ENCODE results near the gene LEFTY2. TPM values are rescaled to one million over a fixed set of nuclear protein-coding genes. Genes with fewer than 3 reads are reported as not detected.

Gene LEFTY2
- polyA plus RNA-seq, 2 of the 4 experiments (the other 2 are of a cell fraction): not detected

GRCh38 chr1:225891229-225891972 lies 49.6 kb downstream of the LEFTY2 start:
- peak overlapping the region in 1 of 2 experiments; percentile 22; a peak in 1 of 6 replicates for H3K27ac ChIP-seq
- 86% methylated on average over 14 of the region's 14 CpGs for WGBS (ENCODE audit: missing lambda C conversion rate)
- H3K4me3 ChIP-seq: no peak overlapping the region
- no peak for FAIRE-seq
- ChIA-PET POLR2A (interaction anchor here (1.6 kb wide), 1 partner anchor 9 kb away, joined by 4 read pairs; the partner anchor contains the start of gene TMEM63A), CTCF (interaction anchor here (1.1 to 19.4 kb wide), 4 partner anchors 9 to 417 kb away, joined by 3 to 207 read pairs (median 5); partner anchors contain the start of gene TMEM63A)
- peak in 1 of 2 experiments; percentile 36 for DNase-seq (ENCODE audit: low read depth in 1 of 2, low spot score in 1 of 2)
- peak in 1 of 2 experiments; percentile 12; a peak in 2 of 6 replicates for ATAC-seq
- H3K4me2 ChIP-seq: no peak overlapping the region
- peaks cover 33% of the 10 kb centered on the region for H3K4me1 ChIP-seq
- no peaks in the 10 kb centered on the region for H3K9me3 ChIP-seq
- TF ChIP-seq ZFP36 (IDR thresholded peaks at IDR 0.05; ENCODE audit: borderline replicate concordance, partially characterized antibody): no peak
- TF ChIP-seq CBX8 (IDR thresholded peaks at IDR 0.05): no peak
- TF ChIP-seq FOSB (CRISPR knock-in tag; IDR thresholded peaks at IDR 0.05): no peak

- ChIA-PET POLR2A (interaction anchor here (1.2 to 1.6 kb wide), 2 partner anchors 9 to 34 kb away, joined by 4 read pairs; partner anchors contain the start of genes PYCR2 and TMEM63A), CTCF (interaction anchor here (0.7 to 19.4 kb wide), 8 partner anchors 8 to 416 kb away, joined by 3 to 207 read pairs (median 6); partner anchors contain the start of gene TMEM63A)
- Histone ChIP-seq H3K4me1 (peaks cover 39% of the 10 kb centered on the region), H3K9me3 (no peaks in the 10 kb centered on the region), H3K4me2 (no peak overlapping the region), H3K27ac (peak overlapping the region in 1 of 2 experiments; percentile 22; a peak in 2 of 6 replicates), H3K4me3 (no peak overlapping the region)
- ATAC-seq: peak in 1 of 2 experiments; percentile 8; a peak in 1 of 6 replicates
- TF ChIP-seq RCOR1 (IDR thresholded peaks at IDR 0.05; ENCODE audit: low read depth, low read length) (no peak), CHD2 (IDR thresholded peaks at IDR 0.05; ENCODE audit: low read length, partially characterized antibody) (no peak), PBX3 (IDR thresholded peaks at IDR 0.05) (no peak), HOXB13 (CRISPR knock-in tag; IDR thresholded peaks at IDR 0.05; ENCODE audit: low read depth) (no peak), EHMT2 (IDR thresholded peaks at IDR 0.05; ENCODE audit: low read depth) (no peak), NPAS2 (CRISPR knock-in tag; IDR thresholded peaks at IDR 0.05; ENCODE audit: borderline replicate concordance) (no peak), RNF2 (IDR thresholded peaks at IDR 0.05; ENCODE audit: borderline replicate concordance, low read depth) (no peak), EHF (CRISPR knock-in tag; IDR thresholded peaks at IDR 0.05) (no peak), BHLHE40 (IDR thresholded peaks at IDR 0.05; ENCODE audit: low read depth, low read length) (no peak), MAZ (IDR thresholded peaks at IDR 0.05; ENCODE audit: borderline replicate concordance, low read depth, low read length) (no peak), TP53 (CRISPR knock-in tag; IDR thresholded peaks at IDR 0.05) (no peak)
- DNase-seq (ENCODE audit: low read depth in 1 of 2, low spot score in 1 of 2): no peak
- no peak for FAIRE-seq
- WGBS (ENCODE audit: missing lambda C conversion rate): 63% methylated on average over 5 of the region's 6 CpGs
These were observed 50.4 kb downstream of the LEFTY2 start for GRCh38 chr1:225890346-225891228.

- Histone ChIP-seq H3K4me3 (no peak overlapping the region), H3K27ac (no peak overlapping the region; a peak in 1 of 6 replicates), H3K4me2 (no peak overlapping the region), H3K9me3 (no peaks in the 10 kb centered on the region), H3K4me1 (peaks cover 39% of the 10 kb centered on the region)
- TF ChIP-seq CBX2 (IDR thresholded peaks at IDR 0.05; ENCODE audit: borderline replicate concordance, low read depth) (no peak), EP300 (IDR thresholded peaks at IDR 0.05) (no peak), FOXS1 (CRISPR knock-in tag; IDR thresholded peaks at IDR 0.05) (no peak), EHF (CRISPR knock-in tag; IDR thresholded peaks at IDR 0.05) (no peak), PBX3 (IDR thresholded peaks at IDR 0.05) (no peak)
- FAIRE-seq (no peak), ATAC-seq (no peak), DNase-seq (ENCODE audit: low read depth in 1 of 2, low spot score in 1 of 2) (no peak)
- WGBS (ENCODE audit: missing lambda C conversion rate): 84% methylated on average over 5 of the region's 5 CpGs
- ChIA-PET CTCF (interaction anchor here (0.7 to 19.4 kb wide), 8 partner anchors 9 to 415 kb away, joined by 3 to 207 read pairs (median 6); partner anchors contain the start of gene EPHX1), POLR2A (interaction anchor here (1.2 to 1.6 kb wide), 2 partner anchors 8 to 35 kb away, joined by 4 read pairs; partner anchors contain the start of genes PYCR2 and TMEM63A)
These were observed 51.3 kb downstream of the LEFTY2 start for GRCh38 chr1:225889743-225890142.

Data from A549 (cell line).